ENCODE data around the gene VEZT.

GRCh38 chr12:95271465-95271864 lies 53.9 kb downstream of the VEZT start:
- no peak for TF ChIP-seq CTCF (IDR thresholded peaks at IDR 0.05)
- no peak for TF ChIP-seq POLR2AphosphoS5 (IDR thresholded peaks at IDR 0.05)

Data from gastroesophageal sphincter (tissue), 3 donors.